GM13976 (cell line): ENCODE data around the gene HS3ST3A1.

Experiments
- DNase-seq: peaks from one replicate; pipeline ENCODE4 v3.0.0; 2012; ENCODE audit warnings: low spot score
- in situ Hi-C: fragments of 300-500 bp; cut with MboI; formaldehyde crosslinking; loops from one replicate; pipeline ENCODE4 v1.12.0; 2022; ENCODE audit warnings: low sequenced_read_pairs, mixed read lengths, inconsistent platforms; ENCODE audit not compliant: unreplicated experiment
- TF ChIP-seq, protein P1 (sequence below): IDR thresholded peaks from 2 replicates; pipeline ENCODE4 v1.5.1; 2012; ENCODE audit warnings: borderline replicate concordance, mild to moderate bottlenecking; ENCODE audit not compliant: insufficient read depth; ENCODE audit errors: extremely low read depth, missing control alignments, control extremely low read depth

The HS3ST3A1 gene

DNA sequence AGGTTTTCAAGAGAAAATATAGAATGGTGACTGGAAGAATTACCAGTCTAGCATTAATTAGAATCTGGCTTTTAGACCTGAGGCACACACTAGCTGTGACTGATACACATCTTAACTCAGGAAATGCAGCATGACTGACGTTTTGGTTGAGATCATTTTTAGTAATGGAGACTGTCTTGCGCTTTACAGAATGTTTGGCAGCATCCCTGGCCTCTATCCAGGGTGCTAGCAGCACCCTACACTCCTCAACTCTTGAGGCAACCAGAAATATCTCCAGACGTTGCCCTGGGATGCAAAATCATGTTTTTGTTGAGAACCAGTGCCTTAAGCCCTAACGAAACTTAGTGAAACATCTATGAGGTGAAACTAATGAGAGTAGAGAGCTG lies 109.0 kb downstream of the HS3ST3A1 start:
- in situ Hi-C loops, result no loop called here
- DNase-seq, result no peak
- TF ChIP-seq, protein P1, sequence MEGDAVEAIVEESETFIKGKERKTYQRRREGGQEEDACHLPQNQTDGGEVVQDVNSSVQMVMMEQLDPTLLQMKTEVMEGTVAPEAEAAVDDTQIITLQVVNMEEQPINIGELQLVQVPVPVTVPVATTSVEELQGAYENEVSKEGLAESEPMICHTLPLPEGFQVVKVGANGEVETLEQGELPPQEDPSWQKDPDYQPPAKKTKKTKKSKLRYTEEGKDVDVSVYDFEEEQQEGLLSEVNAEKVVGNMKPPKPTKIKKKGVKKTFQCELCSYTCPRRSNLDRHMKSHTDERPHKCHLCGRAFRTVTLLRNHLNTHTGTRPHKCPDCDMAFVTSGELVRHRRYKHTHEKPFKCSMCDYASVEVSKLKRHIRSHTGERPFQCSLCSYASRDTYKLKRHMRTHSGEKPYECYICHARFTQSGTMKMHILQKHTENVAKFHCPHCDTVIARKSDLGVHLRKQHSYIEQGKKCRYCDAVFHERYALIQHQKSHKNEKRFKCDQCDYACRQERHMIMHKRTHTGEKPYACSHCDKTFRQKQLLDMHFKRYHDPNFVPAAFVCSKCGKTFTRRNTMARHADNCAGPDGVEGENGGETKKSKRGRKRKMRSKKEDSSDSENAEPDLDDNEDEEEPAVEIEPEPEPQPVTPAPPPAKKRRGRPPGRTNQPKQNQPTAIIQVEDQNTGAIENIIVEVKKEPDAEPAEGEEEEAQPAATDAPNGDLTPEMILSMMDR, result no peak

GRCh38 chr17:13491916-13492736 lies 109.6 kb downstream of the HS3ST3A1 start:
- TF ChIP-seq, protein P1, result no peak
- in situ Hi-C loops, result no loop called here
- no peak for DNase-seq

GRCh38 chr17:13491491-13491890 lies 110.2 kb downstream of the HS3ST3A1 start:
- in situ Hi-C loops, result no loop called here
- no peak for DNase-seq
- TF ChIP-seq, protein P1, result no peak

GRCh38 chr17:13490906-13491482 lies 110.7 kb downstream of the HS3ST3A1 start:
- in situ Hi-C loops, result no loop called here
- DNase-seq, result no peak
- TF ChIP-seq, protein P1, result no peak

DNA sequence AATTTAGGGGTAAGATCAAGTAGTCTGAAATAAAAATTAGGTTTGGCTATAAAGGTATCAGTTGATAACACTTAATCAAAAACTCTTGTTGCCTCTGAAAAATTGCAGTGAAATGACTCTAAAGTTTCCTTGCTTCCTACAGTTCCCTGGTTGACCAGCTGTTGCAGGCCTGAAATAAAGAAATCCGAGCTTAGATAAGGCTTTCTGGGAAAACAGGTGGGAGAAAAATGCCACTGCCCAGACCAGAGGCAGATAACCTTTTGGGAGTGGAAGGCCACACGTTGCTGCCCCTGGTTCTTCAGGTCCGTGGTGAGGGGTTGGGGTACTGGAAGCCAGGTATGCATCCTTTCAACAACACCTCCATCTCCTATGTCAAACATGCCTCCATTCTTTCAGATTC lies 111.3 kb downstream of the HS3ST3A1 start:
- TF ChIP-seq, protein P1, result no peak

DNA sequence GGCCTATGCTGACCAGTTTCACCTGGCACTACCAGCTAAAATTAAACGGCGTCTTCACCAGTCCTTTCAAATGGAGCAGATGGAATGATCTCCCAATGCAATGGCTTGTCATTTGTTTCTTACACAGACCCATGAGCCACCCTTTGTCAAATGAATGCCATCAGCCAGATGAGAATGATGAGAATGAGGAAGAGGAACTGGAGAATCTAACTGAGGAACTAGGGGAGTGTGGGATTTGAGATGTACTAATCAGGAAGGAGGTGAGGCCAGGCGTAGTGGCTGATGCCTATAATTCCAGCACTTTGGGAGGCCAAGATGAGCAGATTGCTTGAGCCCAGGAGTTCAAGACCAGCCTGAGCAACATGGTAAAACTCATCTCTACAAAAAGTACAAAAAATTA lies 116.4 kb downstream of the HS3ST3A1 start:
- no peak for DNase-seq
- TF ChIP-seq, protein P1, result no peak
- in situ Hi-C loops, result no loop called here

More for the DNA sequence above, 111.3 kb downstream of the HS3ST3A1 start:
- DNase-seq, result no peak
- in situ Hi-C loops, result no loop called here
